Measurements from ENCODE around the gene RNF43.

DNA sequence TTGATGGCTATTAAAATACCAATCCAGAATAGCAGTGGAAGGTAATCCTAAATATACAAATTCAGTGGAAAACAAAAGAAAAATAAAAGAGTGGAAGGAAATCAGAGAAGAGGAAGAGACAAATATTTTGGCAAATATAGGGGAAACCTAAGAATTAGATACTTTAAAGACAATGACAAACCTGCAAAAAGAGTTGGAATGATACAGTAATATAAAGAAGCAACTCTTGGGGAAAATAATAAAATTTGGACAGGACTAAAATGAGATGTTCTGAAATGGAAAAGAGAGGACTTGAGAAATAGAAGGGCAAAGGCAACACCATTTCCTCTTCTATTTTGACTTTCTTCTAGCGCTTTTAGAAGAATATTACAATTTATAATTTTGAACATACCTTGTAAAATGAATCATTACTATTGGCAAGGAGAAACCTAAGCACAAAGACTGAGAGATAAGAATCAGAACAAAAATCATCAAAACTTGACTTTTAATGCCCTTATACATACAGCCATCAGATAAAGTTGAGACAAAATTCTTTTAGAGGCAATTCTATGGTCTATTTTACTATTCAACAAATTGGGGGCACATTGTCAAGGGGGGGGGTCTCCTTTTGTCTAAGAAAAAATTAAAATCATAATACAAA, 5.2 kb downstream of the RNF43 start:
- TF ChIP-seq, protein P1, sequence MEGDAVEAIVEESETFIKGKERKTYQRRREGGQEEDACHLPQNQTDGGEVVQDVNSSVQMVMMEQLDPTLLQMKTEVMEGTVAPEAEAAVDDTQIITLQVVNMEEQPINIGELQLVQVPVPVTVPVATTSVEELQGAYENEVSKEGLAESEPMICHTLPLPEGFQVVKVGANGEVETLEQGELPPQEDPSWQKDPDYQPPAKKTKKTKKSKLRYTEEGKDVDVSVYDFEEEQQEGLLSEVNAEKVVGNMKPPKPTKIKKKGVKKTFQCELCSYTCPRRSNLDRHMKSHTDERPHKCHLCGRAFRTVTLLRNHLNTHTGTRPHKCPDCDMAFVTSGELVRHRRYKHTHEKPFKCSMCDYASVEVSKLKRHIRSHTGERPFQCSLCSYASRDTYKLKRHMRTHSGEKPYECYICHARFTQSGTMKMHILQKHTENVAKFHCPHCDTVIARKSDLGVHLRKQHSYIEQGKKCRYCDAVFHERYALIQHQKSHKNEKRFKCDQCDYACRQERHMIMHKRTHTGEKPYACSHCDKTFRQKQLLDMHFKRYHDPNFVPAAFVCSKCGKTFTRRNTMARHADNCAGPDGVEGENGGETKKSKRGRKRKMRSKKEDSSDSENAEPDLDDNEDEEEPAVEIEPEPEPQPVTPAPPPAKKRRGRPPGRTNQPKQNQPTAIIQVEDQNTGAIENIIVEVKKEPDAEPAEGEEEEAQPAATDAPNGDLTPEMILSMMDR (IDR thresholded peaks at IDR 0.05) = no peak
- no peak for TF ChIP-seq EZH2 (IDR thresholded peaks at IDR 0.05)
- no peak for TF ChIP-seq EZH2phosphoT487 (IDR thresholded peaks at IDR 0.05)

Data from neural progenitor cell (in vitro differentiated cells).